Measurements from ENCODE around the gene OAT. TPM values are rescaled to one million over a fixed set of nuclear protein-coding genes. Genes with fewer than 3 reads are reported as not detected.

OAT gene
- total and polyA plus RNA-seq, 7 donors, result 37.9 to 147 (median 117) TPM

DNA sequence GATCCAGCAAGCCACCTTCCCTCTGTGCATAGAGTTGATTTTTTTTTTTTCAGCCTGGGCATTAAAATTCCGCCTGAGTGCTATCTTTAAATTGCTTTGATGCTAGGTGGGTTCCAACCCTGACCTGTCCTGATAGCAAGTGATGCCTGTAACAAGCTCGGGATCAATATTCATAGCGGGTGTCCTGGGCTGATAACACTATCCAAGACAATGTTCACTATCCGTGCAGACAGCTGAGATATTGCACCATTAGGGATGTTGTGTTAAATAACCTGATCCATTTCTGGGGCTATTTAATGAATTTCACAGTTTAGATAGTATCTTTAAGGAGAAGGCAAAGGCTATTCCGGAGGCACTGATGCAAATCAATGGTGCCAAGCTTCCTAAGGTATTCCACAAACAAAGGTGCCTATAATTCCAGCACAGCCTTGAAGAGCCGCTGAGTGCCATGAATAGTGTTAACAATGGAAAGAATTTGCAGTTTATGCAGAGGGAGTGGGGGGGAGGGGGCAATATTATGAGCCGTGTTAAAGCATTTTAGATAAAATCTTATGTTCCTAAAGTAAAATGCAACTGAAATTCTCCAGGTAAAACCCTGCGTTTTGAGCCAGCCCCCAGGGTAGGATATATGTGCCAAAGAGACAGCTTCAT lies 35.4 kb upstream of the OAT start:
- WGBS, 2 donors, result 26 to 39% methylated on average over 8 of the region's 8 CpGs
- intact Hi-C loops (cut with DNase I), result no loop called here
- Histone ChIP-seq H3K27ac (no peak overlapping the region), H3K9me3 (no peaks in the 10 kb centered on the region), H3K36me3 (no peaks in the 10 kb centered on the region), H3K4me1 (peaks cover 0 to 14% (median 13%) of the 10 kb centered on the region in 4 donors), H3K4me3 (no peak overlapping the region), H3K27me3 (peaks cover 17 to 59% (median 39%) of the 10 kb centered on the region in 3 donors)
- TF ChIP-seq POLR2A (IDR thresholded peaks at IDR 0.05) (no peak), EP300 (IDR thresholded peaks at IDR 0.05) (no peak), POLR2AphosphoS5 (IDR thresholded peaks at IDR 0.05) (no peak)
- TF ChIP-seq, protein P1, sequence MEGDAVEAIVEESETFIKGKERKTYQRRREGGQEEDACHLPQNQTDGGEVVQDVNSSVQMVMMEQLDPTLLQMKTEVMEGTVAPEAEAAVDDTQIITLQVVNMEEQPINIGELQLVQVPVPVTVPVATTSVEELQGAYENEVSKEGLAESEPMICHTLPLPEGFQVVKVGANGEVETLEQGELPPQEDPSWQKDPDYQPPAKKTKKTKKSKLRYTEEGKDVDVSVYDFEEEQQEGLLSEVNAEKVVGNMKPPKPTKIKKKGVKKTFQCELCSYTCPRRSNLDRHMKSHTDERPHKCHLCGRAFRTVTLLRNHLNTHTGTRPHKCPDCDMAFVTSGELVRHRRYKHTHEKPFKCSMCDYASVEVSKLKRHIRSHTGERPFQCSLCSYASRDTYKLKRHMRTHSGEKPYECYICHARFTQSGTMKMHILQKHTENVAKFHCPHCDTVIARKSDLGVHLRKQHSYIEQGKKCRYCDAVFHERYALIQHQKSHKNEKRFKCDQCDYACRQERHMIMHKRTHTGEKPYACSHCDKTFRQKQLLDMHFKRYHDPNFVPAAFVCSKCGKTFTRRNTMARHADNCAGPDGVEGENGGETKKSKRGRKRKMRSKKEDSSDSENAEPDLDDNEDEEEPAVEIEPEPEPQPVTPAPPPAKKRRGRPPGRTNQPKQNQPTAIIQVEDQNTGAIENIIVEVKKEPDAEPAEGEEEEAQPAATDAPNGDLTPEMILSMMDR (IDR thresholded peaks at IDR 0.05), result no peak
- no peak for DNase-seq

DNA sequence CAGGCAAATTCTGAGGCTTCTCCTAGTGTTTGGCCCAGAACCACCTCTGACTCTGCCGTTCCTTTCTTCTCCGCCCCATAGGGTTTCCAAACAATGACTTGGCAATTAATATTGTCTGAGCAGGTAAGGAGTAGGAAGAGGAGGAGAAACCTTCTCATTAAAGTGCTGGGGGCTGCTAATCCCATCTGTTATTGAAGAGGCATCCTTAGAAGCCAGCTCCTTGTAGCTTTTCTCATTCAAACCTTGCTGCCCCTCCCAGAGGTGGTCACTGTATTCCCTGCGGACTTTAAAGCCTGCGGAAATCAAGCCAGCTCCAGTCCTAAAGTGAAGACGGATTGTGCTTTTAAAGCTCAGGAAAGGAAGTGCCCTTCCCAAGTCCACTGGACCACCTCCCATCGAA lies 32.6 kb upstream of the OAT start:
- Histone ChIP-seq H3K4me3 (no peak overlapping the region), H3K9me3 (no peaks in the 10 kb centered on the region), H3K4me1 (peaks cover 0 to 36% (median 34%) of the 10 kb centered on the region in 4 donors), H3K36me3 (no peaks in the 10 kb centered on the region), H3K27ac (no peak overlapping the region), H3K27me3 (peaks cover 44 to 87% (median 67%) of the 10 kb centered on the region in 3 donors)
- intact Hi-C loops (cut with DNase I), result no loop called here
- WGBS, 2 donors, result 24 to 48% methylated on average over 6 of the region's 6 CpGs
- no peak for DNase-seq
- no peak for TF ChIP-seq EP300 (IDR thresholded peaks at IDR 0.05)
- no peak for TF ChIP-seq POLR2A (IDR thresholded peaks at IDR 0.05)
- TF ChIP-seq, protein P1 (IDR thresholded peaks at IDR 0.05), result no peak
- no peak for TF ChIP-seq POLR2AphosphoS5 (IDR thresholded peaks at IDR 0.05)

DNA sequence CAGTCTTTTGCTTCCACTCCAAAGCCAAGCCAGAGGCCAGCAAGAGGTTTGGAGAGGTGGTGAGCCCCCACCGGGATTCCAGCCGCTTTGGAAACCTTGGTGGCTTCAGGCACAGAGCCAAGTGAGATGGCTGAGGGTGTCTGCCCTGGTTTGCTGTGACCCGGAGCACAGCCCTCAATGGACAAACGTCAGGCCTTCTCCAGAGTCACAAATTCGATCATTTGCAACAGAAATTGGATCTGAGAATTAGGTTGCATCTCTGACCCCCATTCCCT lies 32.0 kb upstream of the OAT start:
- intact Hi-C loops (cut with DNase I), result no loop called here
- peaks cover 0 to 36% (median 34%) of the 10 kb centered on the region in 4 donors for H3K4me1 ChIP-seq
- TF ChIP-seq POLR2AphosphoS5 (IDR thresholded peaks at IDR 0.05) (no peak), POLR2A (IDR thresholded peaks at IDR 0.05) (no peak), EP300 (IDR thresholded peaks at IDR 0.05) (no peak)
- TF ChIP-seq, protein P1 (IDR thresholded peaks at IDR 0.05), result no peak
- no peak for DNase-seq
- H3K4me3 ChIP-seq, result no peak overlapping the region
- H3K9me3 ChIP-seq, result no peaks in the 10 kb centered on the region
- H3K27ac ChIP-seq, result no peak overlapping the region
- peaks cover 48 to 92% (median 69%) of the 10 kb centered on the region in 3 donors for H3K27me3 ChIP-seq
- 14 to 20% methylated on average over 5 of the region's 5 CpGs for WGBS, 2 donors
- no peaks in the 10 kb centered on the region for H3K36me3 ChIP-seq

DNA sequence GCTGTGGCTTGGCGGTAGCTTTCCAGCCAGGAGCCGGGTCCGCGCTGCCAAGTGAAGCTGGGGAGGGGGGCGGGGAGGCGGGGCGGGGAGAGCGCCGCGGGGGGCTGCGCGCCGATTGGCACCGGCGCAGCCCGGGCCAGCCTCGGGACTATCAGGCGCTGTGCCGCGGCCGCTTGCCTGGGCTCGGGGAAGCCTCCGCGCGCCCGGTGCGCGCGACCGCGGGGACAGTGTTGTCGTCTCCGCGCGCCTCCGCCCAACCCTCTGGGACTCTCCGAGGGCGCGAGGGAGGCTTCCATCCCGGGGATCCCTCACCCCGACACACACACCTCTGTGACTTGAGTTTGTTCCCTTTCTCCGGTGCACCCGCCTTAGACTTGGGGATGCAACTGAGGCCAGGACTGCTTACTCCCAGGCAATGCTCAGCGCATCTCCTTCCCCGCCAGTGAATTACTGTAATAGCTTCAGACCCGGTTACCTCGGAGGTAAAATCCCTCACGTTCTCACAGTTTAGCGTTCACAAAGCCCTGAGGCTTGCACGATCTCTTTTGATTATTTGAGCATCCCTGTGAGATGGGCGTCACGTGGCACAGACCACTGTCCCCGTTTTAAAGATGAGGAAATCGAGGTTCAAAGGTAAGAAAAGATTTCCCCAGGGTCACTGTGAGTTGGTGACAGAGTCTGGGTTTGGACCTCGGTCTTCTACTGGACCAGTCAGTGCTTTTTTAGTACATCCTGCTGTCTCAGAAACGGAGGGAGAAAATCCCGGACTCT lies 31.5 kb upstream of the OAT start, which contains the start of gene NKX1-2:
Gene NKX1-2 (minus strand): TSS at position 24 of the 771 bp plus-strand sequence. CDS start 92 bp downstream, outside the sequence.
- H3K27me3 ChIP-seq, result peaks cover 48 to 98% (median 69%) of the 10 kb centered on the region in 3 donors
- intact Hi-C loops (cut with DNase I), result no loop called here
- no peaks in the 10 kb centered on the region for H3K9me3 ChIP-seq
- no peaks in the 10 kb centered on the region for H3K36me3 ChIP-seq
- peak within 1 kb of the TSS in 2 of 4 donors; percentile 25 to 35 for H3K4me3 ChIP-seq
- no peak for DNase-seq
- peaks cover 0 to 36% (median 34%) of the 10 kb centered on the region in 4 donors for H3K4me1 ChIP-seq
- 3% methylated on average over 57 of the region's 57 CpGs for WGBS, 2 donors
- H3K27ac ChIP-seq, result no peak within 1 kb of the TSS
- no peak for TF ChIP-seq POLR2AphosphoS5 (IDR thresholded peaks at IDR 0.05)
- TF ChIP-seq POLR2A (IDR thresholded peaks at IDR 0.05), result no peak
- TF ChIP-seq, protein P1 (IDR thresholded peaks at IDR 0.05), result no peak
- no peak for TF ChIP-seq EP300 (IDR thresholded peaks at IDR 0.05)
